ENCODE results near the gene INO80C.

The INO80C gene

GRCh38 chr18:35485852-35486251 is 11.9 kb downstream of the INO80C start:
- DNase-seq, result no peak

- DNase-seq, result no peak
These were observed 13.7 kb downstream of the INO80C start for GRCh38 chr18:35484034-35484433.

GRCh38 chr18:35481960-35482366 is 15.8 kb downstream of the INO80C start:
- DNase-seq, result no peak

GRCh38 chr18:35479911-35480586 is 17.7 kb downstream of the INO80C start:
- no peak for DNase-seq

GRCh38 chr18:35478520-35479435 is 19.0 kb downstream of the INO80C start:
- DNase-seq, result no peak

GRCh38 chr18:35477974-35478373 is 19.8 kb downstream of the INO80C start:
- no peak for DNase-seq

GRCh38 chr18:35477497-35477896 is 20.3 kb downstream of the INO80C start:
- no peak for DNase-seq

- DNase-seq, result no peak
These were observed 22.9 kb downstream of the INO80C start for GRCh38 chr18:35474884-35475283.

GRCh38 chr18:35473562-35473961 is 24.2 kb downstream of the INO80C start:
- no peak for DNase-seq

GRCh38 chr18:35470435-35470834 is 27.3 kb downstream of the INO80C start:
- DNase-seq, result no peak

GRCh38 chr18:35469725-35470124 is 28.0 kb downstream of the INO80C start:
- DNase-seq, result no peak

- DNase-seq, result no peak
These were observed 29.0 kb downstream of the INO80C start for GRCh38 chr18:35468711-35469110.

- no peak for DNase-seq
These were observed 30.1 kb downstream of the INO80C start for GRCh38 chr18:35467624-35468016.

- DNase-seq, result no peak
These were observed 30.7 kb downstream of the INO80C start for GRCh38 chr18:35466815-35467623.

- DNase-seq, result no peak
These were observed 31.4 kb downstream of the INO80C start for GRCh38 chr18:35466334-35466733.

- no peak for DNase-seq
These were observed 32.4 kb downstream of the INO80C start for GRCh38 chr18:35465329-35465728.

GRCh38 chr18:35464831-35465279 is 32.9 kb downstream of the INO80C start:
- no peak for DNase-seq

GRCh38 chr18:35463827-35464226 is 33.9 kb downstream of the INO80C start:
- no peak for DNase-seq

GRCh38 chr18:35463050-35463449 is 34.7 kb downstream of the INO80C start:
- no peak for DNase-seq

GRCh38 chr18:35460736-35461161 is 37.0 kb downstream of the INO80C start:
- no peak for DNase-seq

- DNase-seq, result no peak
These were observed 37.8 kb downstream of the INO80C start for GRCh38 chr18:35459997-35460396.

GRCh38 chr18:35458677-35459441 is 38.9 kb downstream of the INO80C start:
- DNase-seq, result no peak
